Skin of body (tissue), 2 donors: ENCODE data around the gene DNAAF1. TPM values are rescaled to one million over a fixed set of nuclear protein-coding genes. Genes with fewer than 3 reads are reported as not detected.

Source experiments
- DNase-seq: peaks from one replicate; lab custom pipeline; 2025; lab: John Stamatoyannopoulos, UW
- total RNA-seq: library from RNA; depleted of rRNA; stranded (reverse); fragments of >200 nt; gene quantifications from one replicate; pipeline ENCODE4 v1.2.3, GENCODE V29; 2014

DNAAF1 gene
- total RNA-seq, 1 donor from 2014 or later = not detected

DNA sequence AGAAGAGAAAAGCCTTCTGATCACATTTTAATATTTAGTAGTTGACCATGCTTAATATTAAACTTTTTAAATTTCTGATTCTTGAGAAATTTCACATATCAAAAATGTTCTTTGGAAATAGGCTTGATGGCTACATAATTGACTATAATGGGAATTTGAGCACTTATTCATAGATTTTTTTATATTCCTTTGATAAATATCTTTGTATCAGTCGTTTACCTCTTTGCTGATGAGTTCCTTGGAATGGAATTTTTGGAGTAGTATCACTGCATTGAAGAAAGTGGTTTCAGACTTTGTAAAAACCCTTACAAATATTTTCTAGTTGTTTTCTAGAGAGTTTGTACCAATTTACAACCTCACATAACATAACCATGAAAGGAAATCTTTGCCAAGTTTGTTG is 14.7 kb downstream of the DNAAF1 start:
- DNase-seq = no peak

DNA sequence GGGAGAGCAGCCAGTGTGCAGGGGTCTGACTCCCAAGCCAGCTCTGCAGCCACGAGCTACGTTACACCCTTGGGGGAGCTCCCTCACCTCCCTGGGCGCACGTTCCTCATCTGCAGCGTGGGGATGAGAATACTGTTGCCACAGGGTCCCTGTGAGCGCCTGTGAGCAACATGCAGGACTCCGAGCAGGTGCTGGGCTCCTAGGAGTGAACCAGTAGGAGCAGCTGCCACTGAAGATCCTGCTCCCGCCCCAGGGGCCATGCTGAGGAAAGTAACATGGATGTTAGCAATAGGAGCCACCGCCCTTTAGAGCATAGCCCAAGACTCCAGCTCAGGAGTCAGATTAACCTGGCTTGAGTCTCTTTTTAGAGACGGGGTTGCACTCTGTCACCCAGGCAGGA is 15.9 kb downstream of the DNAAF1 start:
- no peak for DNase-seq

DNA sequence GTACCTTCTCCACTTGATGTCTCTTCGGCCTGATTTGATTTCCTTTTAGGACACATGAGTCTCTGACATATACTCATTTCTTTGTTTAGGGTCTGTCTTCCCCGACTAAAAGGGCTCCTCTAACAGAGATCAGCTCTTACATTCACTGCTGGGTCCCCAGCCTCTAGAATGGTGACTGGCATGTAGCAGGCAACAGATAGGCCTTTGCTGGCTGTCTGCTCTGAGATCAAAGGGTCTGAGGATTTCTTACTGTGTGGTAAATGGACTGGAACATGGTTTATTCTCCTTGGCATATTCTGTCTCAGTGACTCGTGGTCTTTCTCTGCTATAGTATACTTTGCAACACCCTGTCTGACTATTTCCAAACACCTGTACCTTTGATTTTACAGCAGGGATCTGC is 16.7 kb downstream of the DNAAF1 start:
- DNase-seq = no peak

DNA sequence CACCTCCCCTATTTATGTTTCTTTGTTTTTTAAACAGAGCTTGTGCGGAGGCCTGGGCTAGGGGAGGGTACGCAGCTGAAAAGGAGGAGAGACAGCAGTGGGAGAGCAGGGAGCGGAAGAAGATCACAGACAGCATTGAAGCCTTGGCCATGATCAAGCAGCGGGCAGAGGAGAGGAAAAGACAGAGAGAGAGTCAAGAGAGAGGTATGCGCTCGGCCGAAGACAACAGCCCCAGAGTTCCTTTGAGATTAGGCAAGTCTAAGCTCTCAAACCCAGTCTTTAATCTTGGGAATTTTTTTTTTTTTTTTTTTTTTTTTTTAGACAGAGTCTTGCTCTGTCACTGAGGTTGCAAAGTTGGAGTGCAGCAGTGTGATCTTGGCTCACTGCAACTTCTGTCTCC is 20.6 kb downstream of the DNAAF1 start:
- DNase-seq = no peak

- no peak for DNase-seq
Observed at GRCh38 chr16:84166796-84167695, 21.9 kb downstream of the DNAAF1 start.

- no peak for DNase-seq
Observed at GRCh38 chr16:84169765-84170310, 24.7 kb downstream of the DNAAF1 start.

DNA sequence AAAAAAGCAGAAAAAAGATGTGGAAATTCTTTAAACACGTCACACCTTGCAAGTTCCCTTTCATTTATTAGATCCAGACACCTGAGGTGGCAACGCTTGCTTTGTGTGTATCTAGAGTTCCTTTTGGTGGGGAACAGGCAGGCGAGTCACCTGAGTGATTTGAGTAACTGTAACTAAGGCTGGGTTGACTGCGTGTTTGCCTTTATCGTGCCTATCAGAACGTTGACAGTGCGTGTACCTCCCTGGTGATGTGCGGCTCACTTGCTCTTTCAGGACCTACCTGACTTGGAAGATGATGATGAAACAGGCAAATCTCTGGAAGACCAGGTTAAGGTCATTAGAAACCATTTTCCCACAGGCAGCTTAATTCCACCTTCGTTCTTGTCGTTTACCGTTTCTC is 29.3 kb downstream of the DNAAF1 start:
- DNase-seq = no peak

- no peak for DNase-seq
Observed at GRCh38 chr16:84175350-84176081, 30.4 kb downstream of the DNAAF1 start.

DNA sequence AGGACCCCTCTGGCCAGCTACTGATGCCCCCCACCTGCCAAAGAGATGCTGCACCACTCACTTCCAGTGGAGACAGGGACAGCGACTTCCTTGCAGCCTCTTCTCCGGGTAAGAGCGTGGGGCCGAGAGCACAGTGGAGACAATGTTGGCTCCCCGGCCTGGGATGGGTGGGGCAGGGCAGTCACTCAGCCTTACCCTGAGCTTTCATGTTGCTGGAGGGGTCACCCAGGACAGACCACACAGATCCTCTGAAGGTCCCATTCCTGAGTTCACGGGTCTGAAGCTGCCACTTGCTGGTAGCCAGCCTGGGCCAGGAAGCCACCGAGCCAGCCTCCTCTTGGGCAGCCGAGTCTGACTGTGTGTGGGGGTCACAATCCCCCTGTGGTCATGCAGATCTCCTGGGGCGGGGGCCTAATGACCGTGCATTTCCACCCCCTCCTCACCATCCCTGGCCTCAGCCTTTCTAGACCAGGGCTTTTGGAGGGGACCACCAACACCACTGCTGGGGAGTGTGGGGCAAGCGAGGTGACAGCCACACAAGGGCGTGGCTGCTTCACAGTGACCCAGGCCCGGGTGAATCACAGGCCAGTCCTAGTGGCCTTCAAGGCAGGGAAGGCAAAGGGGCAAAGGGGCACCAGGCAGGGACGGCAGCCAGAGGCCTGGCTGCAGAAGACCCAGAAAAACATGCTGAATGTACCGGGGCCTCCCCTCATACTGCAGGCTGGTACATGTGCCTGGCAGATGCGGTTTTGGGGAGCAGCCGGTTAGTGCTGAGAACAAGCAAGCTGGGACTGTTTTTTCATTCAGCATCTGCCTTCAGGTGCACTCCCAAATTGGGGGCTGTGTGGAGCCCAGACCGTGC is 31.3 kb downstream of the DNAAF1 start:
- DNase-seq = no peak

- no peak for DNase-seq
Observed at GRCh38 chr16:84177741-84178073, 32.6 kb downstream of the DNAAF1 start.

DNA sequence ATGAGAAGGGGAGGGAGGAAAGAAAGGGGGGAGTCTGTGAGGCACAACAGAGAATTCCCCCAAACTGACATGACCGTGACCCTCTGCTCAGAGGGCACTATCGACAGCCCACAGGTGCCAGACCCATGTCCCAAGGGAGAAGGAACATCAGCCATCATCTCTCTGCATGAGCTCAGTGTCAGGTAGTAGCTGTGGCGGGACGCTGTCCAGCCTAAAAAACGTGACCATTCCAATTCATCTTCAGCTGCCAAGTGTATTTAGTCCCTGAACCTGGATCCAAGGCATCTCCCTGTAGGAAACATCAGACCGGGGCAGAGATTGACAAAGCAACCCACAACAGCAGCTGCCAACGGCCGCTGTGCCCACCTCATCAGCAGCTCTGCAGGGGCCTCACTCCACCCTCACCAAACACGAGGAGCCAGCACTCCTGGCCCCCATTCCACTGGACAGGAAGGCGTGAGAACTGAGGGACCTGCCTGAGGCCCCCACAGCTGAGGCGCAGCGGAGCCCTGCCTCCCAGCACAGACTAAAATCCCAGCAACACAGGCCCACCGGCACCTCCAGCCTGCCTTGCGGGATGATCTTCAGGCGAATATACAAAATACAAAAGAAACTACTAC is 33.1 kb downstream of the DNAAF1 start:
- no peak for DNase-seq

GRCh38 chr16:84178892-84179611 is 33.9 kb downstream of the DNAAF1 start:
- DNase-seq = no peak

DNA sequence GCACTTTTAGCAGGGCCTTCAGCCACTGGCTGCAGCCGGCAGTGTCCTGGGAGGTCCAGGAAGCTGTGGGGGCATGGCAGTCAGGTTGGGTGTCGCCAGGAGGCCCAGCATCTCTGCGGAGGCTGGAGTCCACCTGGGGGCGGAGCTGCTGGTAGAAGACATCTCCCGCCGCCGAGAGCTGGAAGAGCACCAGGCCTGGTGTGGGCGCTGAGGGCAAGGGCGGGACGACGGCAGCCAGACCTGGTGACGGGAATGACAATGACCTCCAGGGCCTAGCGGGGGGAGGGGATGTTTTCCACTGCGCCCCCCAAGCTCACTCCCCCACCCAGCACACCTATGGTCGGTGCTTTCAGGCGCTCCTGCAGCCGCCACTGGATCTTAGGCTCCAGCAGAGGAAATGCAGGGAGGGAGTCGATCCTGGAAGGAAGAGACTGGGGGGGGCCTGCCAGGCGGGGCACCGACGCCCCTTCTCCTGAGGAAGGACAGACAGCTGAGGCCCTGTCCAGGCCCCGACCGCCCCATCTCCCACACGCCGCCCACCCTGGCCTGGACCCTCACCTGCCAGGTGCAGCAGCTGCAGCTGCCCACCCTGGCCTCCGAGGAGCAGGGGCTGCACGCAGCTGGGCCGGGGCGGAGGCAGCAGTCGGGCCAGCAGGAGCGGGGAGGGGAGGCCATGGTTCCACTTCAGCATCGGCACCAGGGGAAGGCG is 34.7 kb downstream of the DNAAF1 start:
- no peak for DNase-seq

DNA sequence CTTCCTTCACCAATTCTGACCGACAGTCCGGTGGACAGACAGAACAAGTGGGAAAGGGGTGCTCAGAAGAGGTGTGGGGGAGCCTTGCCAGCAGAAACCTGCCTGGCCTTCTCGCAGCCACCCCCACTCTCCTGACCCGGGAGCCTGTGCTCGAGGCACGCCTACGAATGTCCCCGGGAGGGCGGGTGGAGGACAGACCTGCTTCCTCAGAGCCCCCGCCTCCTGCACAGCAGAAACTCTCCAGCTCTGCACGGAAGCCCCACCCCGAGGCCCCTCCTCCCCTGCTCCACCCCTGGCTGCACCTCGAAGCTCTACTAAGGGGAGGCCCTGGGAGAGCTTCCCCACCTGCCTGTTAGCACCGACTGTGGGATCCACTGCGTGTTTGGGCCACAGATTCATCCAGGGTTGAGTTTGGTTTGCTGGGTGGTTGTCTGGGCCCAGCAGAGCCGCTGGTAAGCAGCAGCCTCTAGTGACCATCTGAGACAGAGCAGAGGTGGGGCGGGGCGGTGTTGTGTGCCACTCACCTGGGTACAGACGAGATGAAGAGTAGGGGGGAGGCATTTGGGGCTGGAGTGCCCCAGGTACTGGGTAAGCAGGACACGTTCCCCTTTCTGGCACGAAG is 35.5 kb downstream of the DNAAF1 start:
- no peak for DNase-seq

- DNase-seq = no peak
Observed at GRCh38 chr16:84181144-84181915, 36.2 kb downstream of the DNAAF1 start.

GRCh38 chr16:84182104-84182503 is 37.0 kb downstream of the DNAAF1 start:
- DNase-seq = no peak

DNA sequence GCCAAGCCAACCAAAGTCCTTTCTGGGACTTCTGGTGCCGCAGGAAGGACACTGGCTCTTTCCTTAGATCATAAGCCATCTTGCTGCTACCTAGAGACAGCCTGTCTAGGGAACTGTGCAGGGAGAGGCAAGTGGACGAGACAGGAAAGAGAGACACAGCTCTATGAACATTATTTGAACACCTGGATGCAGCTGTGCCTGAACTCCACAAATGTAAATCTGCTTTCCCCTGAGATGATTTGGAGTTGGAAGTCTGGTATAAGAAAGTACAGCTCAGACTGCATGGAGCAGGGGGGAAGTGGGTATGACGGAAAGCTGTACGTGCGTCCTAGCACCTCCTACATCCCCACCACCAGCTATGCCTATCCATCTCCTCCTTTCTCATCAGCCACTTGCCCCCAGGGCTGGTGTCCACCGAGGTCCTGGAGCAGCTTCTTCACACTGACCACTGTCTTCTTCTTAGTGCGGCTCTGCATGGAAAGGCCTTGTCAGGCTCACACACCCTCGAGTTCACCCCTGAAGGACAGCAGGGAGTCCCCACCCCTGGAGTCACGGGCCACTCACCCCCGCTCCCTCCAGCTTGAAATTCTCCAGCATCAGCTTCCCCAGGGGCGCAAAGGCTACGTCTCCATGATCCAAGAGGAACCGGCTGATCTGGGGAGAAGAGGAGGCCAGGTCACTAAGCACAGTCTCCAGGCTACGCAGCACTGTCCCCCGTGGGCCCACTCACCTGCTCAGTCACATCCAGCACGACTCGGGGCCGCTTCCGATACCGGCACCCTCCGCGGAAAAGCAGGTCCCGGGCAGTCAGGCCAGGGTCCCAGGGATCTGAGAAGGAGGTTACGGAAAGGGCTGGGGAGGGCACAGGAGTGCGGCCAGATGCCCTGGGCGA is 37.8 kb downstream of the DNAAF1 start:
- DNase-seq = no peak

DNA sequence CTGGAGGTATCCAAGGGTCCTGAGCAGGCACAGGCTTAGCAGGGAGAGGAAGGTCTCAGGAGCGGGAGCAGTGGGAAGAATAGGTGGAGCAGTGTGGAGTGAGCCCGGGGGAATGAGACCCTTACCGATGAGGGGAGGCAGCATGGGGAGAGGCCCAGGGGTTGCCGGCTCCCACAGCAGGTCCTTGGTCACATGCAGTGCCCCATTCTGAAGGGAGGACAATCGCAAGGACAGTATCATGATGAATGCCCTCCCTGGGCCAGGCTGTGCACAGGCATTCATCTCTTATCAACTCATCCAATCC is 38.4 kb downstream of the DNAAF1 start:
- no peak for DNase-seq
